Effector memory CD4-positive, alpha-beta T cell (primary cell): ENCODE results near the gene TP53BP1.

Experiments used
- DNase-seq, 3 donors: peaks; one replicate each; pipeline ENCODE4 v3.0.0-alpha.2; 2020
- H3K27ac ChIP-seq: 2 replicates; pipeline ENCODE4 v1.7.0; 2013; ENCODE audit warnings: mild to moderate bottlenecking, low read length, moderate library complexity; ENCODE audit not compliant: insufficient read depth, poor library complexity, severe bottlenecking
- H3K27me3 ChIP-seq: replicated peaks from 2 replicates; pipeline ENCODE4 v1.7.0; 2013; ENCODE audit warnings: mild to moderate bottlenecking, low read length; ENCODE audit not compliant: insufficient read depth, control insufficient read depth, poor library complexity, severe bottlenecking
- H3K36me3 ChIP-seq: 2 replicates; pipeline ENCODE4 v1.7.0; 2013; ENCODE audit warnings: mild to moderate bottlenecking, low read length, moderate library complexity; ENCODE audit not compliant: control insufficient read depth, insufficient read depth
- H3K4me1 ChIP-seq: 2 replicates; pipeline ENCODE4 v1.7.0; 2013; ENCODE audit warnings: low read length, mild to moderate bottlenecking; ENCODE audit not compliant: control insufficient read depth, insufficient read depth, poor library complexity, severe bottlenecking
- H3K4me3 ChIP-seq: 2 replicates; pipeline ENCODE4 v1.7.0; 2013; ENCODE audit warnings: low read length, low read depth, mild to moderate bottlenecking; ENCODE audit not compliant: insufficient read depth, poor library complexity, severe bottlenecking
- H3K9me3 ChIP-seq: 2 replicates; pipeline ENCODE4 v1.7.0; 2013; ENCODE audit warnings: mild to moderate bottlenecking, low read length, moderate library complexity; ENCODE audit not compliant: control insufficient read depth

TP53BP1 gene

GRCh38 chr15:43492266-43492665 is 690 bp downstream of the TP53BP1 start:
- no peak for DNase-seq
- H3K4me1 ChIP-seq, result peaks cover 13% of the 10 kb centered on the region
- H3K36me3 ChIP-seq, result peaks cover 4% of the 10 kb centered on the region
- H3K4me3 ChIP-seq, result peak overlapping the region; percentile 91
- H3K27me3 ChIP-seq, result no peaks in the 10 kb centered on the region
- H3K27ac ChIP-seq, result peak overlapping the region; percentile 92
- no peaks in the 10 kb centered on the region for H3K9me3 ChIP-seq

GRCh38 chr15:43489191-43489590 is 3.8 kb downstream of the TP53BP1 start:
- no peak for DNase-seq
- no peak overlapping the region for H3K4me3 ChIP-seq
- peaks cover 13% of the 10 kb centered on the region for H3K4me1 ChIP-seq
- no peaks in the 10 kb centered on the region for H3K27me3 ChIP-seq
- H3K9me3 ChIP-seq, result no peaks in the 10 kb centered on the region
- no peak overlapping the region for H3K27ac ChIP-seq
- peaks cover 4% of the 10 kb centered on the region for H3K36me3 ChIP-seq

GRCh38 chr15:43488790-43489189 is 4.2 kb downstream of the TP53BP1 start:
- Histone ChIP-seq H3K27me3 (no peaks in the 10 kb centered on the region), H3K4me3 (no peak overlapping the region), H3K27ac (no peak overlapping the region), H3K4me1 (peaks cover 13% of the 10 kb centered on the region), H3K9me3 (no peaks in the 10 kb centered on the region), H3K36me3 (peaks cover 4% of the 10 kb centered on the region)
- no peak for DNase-seq

GRCh38 chr15:43487271-43487895 is 5.6 kb downstream of the TP53BP1 start:
- no peak overlapping the region for H3K27ac ChIP-seq
- no peak for DNase-seq
- no peaks in the 10 kb centered on the region for H3K9me3 ChIP-seq
- H3K27me3 ChIP-seq, result no peaks in the 10 kb centered on the region
- no peak overlapping the region for H3K4me3 ChIP-seq
- peaks cover 9% of the 10 kb centered on the region for H3K4me1 ChIP-seq
- H3K36me3 ChIP-seq, result peaks cover 4% of the 10 kb centered on the region

- no peak for DNase-seq
- H3K4me1 ChIP-seq, result peaks cover 6% of the 10 kb centered on the region
- no peak overlapping the region for H3K4me3 ChIP-seq
- peaks cover 8% of the 10 kb centered on the region for H3K36me3 ChIP-seq
- H3K27me3 ChIP-seq, result no peaks in the 10 kb centered on the region
- H3K9me3 ChIP-seq, result no peaks in the 10 kb centered on the region
- no peak overlapping the region for H3K27ac ChIP-seq
These were observed 8.5 kb downstream of the TP53BP1 start for GRCh38 chr15:43484455-43484854.

- Histone ChIP-seq H3K27ac (no peak overlapping the region), H3K9me3 (no peaks in the 10 kb centered on the region), H3K4me1 (no peaks in the 10 kb centered on the region), H3K4me3 (no peak overlapping the region), H3K27me3 (no peaks in the 10 kb centered on the region), H3K36me3 (peaks cover 17% of the 10 kb centered on the region)
- no peak for DNase-seq
These were observed 9.4 kb downstream of the TP53BP1 start for GRCh38 chr15:43483297-43484128.

- Histone ChIP-seq H3K4me1 (no peaks in the 10 kb centered on the region), H3K27me3 (no peaks in the 10 kb centered on the region), H3K4me3 (no peak overlapping the region), H3K27ac (no peak overlapping the region), H3K9me3 (no peaks in the 10 kb centered on the region), H3K36me3 (peaks cover 57% of the 10 kb centered on the region)
- DNase-seq, result no peak
These were observed 19.1 kb downstream of the TP53BP1 start for GRCh38 chr15:43473885-43474284.

GRCh38 chr15:43471975-43472374 is 21.0 kb downstream of the TP53BP1 start:
- DNase-seq, result no peak
- H3K27me3 ChIP-seq, result no peaks in the 10 kb centered on the region
- H3K27ac ChIP-seq, result no peak overlapping the region
- peaks cover 52% of the 10 kb centered on the region for H3K36me3 ChIP-seq
- no peak overlapping the region for H3K4me3 ChIP-seq
- H3K9me3 ChIP-seq, result no peaks in the 10 kb centered on the region
- no peaks in the 10 kb centered on the region for H3K4me1 ChIP-seq

- Histone ChIP-seq H3K27ac (no peak overlapping the region), H3K9me3 (no peaks in the 10 kb centered on the region), H3K4me3 (no peak overlapping the region), H3K27me3 (no peaks in the 10 kb centered on the region), H3K36me3 (peaks cover 35% of the 10 kb centered on the region), H3K4me1 (no peaks in the 10 kb centered on the region)
- DNase-seq, result no peak
These were observed 23.1 kb downstream of the TP53BP1 start for GRCh38 chr15:43469867-43470266.

GRCh38 chr15:43465100-43465499 is 27.9 kb downstream of the TP53BP1 start:
- H3K36me3 ChIP-seq, result peaks cover 23% of the 10 kb centered on the region
- no peaks in the 10 kb centered on the region for H3K4me1 ChIP-seq
- H3K27ac ChIP-seq, result no peak overlapping the region
- DNase-seq, result no peak
- no peak overlapping the region for H3K4me3 ChIP-seq
- H3K27me3 ChIP-seq, result no peaks in the 10 kb centered on the region
- H3K9me3 ChIP-seq, result no peaks in the 10 kb centered on the region
